H1 (cell line): ENCODE results near the gene POLRMT. TPM values are rescaled to one million over a fixed set of nuclear protein-coding genes. Genes with fewer than 3 reads are reported as not detected.

ENCODE experiments used
- CTCF ChIA-PET: fragments of 300-600 bp; sonication (Branson Sonifier 250); formaldehyde crosslinking; loops from one replicate; lab custom pipeline; 2021; ENCODE audit not compliant: partially characterized antibody; lab: Charles Lee
- POLR2A ChIA-PET: fragments of 300-600 bp; sonication (Branson Sonifier 250); formaldehyde crosslinking; loops from one replicate; lab custom pipeline; 2021; ENCODE audit warnings: inconsistent platforms; ENCODE audit not compliant: partially characterized antibody; lab: Charles Lee
- DNase-seq, 2 experiments: peaks; one replicate each; pipeline versions ENCODE4 v3.0.0 to v3.0.0-alpha.2; 2010 to 2022; ENCODE audit warnings: low spot score in 2 of 2, low read depth in 1 of 2, mixed read lengths in 1 of 2
- FAIRE-seq: peaks from 2 replicates; lab custom pipeline; 2011; peaks lifted over from hg19 to GRCh38; lab: Jason Lieb, UNC
- H2AFZ ChIP-seq: 2 replicates; pipeline ENCODE4 v1.8.1; 2012; ENCODE audit warnings: low read length, inconsistent platforms
- H2AK5ac ChIP-seq: 2 replicates; pipeline ENCODE4 v1.6.1; 2013; ENCODE audit warnings: low read depth, low read length
- H2BK120ac ChIP-seq: replicated peaks from 2 replicates; pipeline ENCODE3; 2013; ENCODE audit warnings: low read depth, low read length, inconsistent platforms
- H2BK12ac ChIP-seq: 2 replicates; pipeline ENCODE4 v1.6.1; 2013; ENCODE audit warnings: low read depth, low read length
- H2BK15ac ChIP-seq: 2 replicates; pipeline ENCODE4 v1.6.1; 2013; ENCODE audit warnings: low read length
- H2BK20ac ChIP-seq: 2 replicates; pipeline ENCODE4 v1.6.1; 2013; ENCODE audit warnings: low read length
- H2BK5ac ChIP-seq: 2 replicates; pipeline ENCODE4 v1.6.1; 2013; ENCODE audit warnings: low read depth, low read length
- H3K14ac ChIP-seq: 2 replicates; pipeline ENCODE4 v1.6.1; 2013; ENCODE audit warnings: inconsistent platforms; ENCODE audit not compliant: insufficient read length
- H3K18ac ChIP-seq: 2 replicates; pipeline ENCODE4 v1.6.1; 2013; ENCODE audit warnings: low read length; ENCODE audit errors: extremely low read depth
- H3K23ac ChIP-seq: 2 replicates; pipeline ENCODE4 v1.6.1; 2013; ENCODE audit warnings: inconsistent platforms; ENCODE audit not compliant: insufficient read length
- H3K23me2 ChIP-seq: 2 replicates; pipeline ENCODE4 v1.6.1; 2013; ENCODE audit warnings: low read depth, low read length
- H3K27ac ChIP-seq: 2 replicates; pipeline ENCODE4 v1.6.1; 2011; ENCODE audit warnings: low read depth, low read length, inconsistent platforms
- H3K27me3 ChIP-seq, 4 experiments: replicated peaks in 1 of 4; 1 replicate in 1 of 4; 2 replicates in 3 of 4; pipeline versions ENCODE4 v1.6.1 to v1.8.1; 2011 to 2013; ENCODE audit warnings: low read length in 3 of 4, mild to moderate bottlenecking in 3 of 4, inconsistent platforms in 2 of 4, mixed read lengths in 2 of 4, moderate library complexity in 1 of 4; ENCODE audit not compliant: control insufficient read depth in 3 of 4, insufficient read depth in 3 of 4; ENCODE audit errors: extremely low read depth in 1 of 4
- H3K36me3 ChIP-seq, 4 experiments: 2 replicates each; pipeline versions ENCODE4 v1.6.1 to v1.8.1; 2011 to 2013; ENCODE audit warnings: mild to moderate bottlenecking in 4 of 4, low read length in 3 of 4, moderate library complexity in 2 of 4, control low read depth in 1 of 4, inconsistent platforms in 1 of 4; ENCODE audit not compliant: insufficient read depth in 4 of 4, control insufficient read depth in 2 of 4
- H3K4ac ChIP-seq: replicated peaks from 2 replicates; pipeline ENCODE3; 2013; ENCODE audit warnings: low read length, low read depth, mixed read lengths, inconsistent platforms; ENCODE audit not compliant: insufficient read length
- H3K4me1 ChIP-seq, 4 experiments: replicated peaks in 1 of 4; 1 replicate in 1 of 4; 2 replicates in 3 of 4; pipeline versions ENCODE4 v1.6.1 to v1.8.1; 2011 to 2013; ENCODE audit warnings: low read length in 3 of 4, inconsistent platforms in 2 of 4, mixed read lengths in 1 of 4; ENCODE audit not compliant: insufficient read depth in 4 of 4, control insufficient read depth in 3 of 4
- H3K4me2 ChIP-seq, 2 experiments: 2 replicates each; pipeline versions ENCODE4 v1.6.1 to v1.8.1; 2011 to 2013; ENCODE audit warnings: low read depth in 2 of 2, low read length in 2 of 2, control low read depth in 1 of 2, inconsistent platforms in 1 of 2, mild to moderate bottlenecking in 1 of 2; ENCODE audit not compliant: insufficient read depth in 1 of 2
- H3K4me3 ChIP-seq, 4 experiments: fragments of 200-600, 300-600 bp in 1 of 4; sonication (generic), shearing (Covaris generic), sonication (Bioruptor Twin) in 1 of 4; 2 replicates each; pipeline versions ENCODE4 v1.5.1 to v1.8.1; 2011 to 2016; ENCODE audit warnings: low read length in 4 of 4, low read depth in 3 of 4, control low read depth in 2 of 4, inconsistent platforms in 2 of 4, mild to moderate bottlenecking in 2 of 4, mixed read lengths in 1 of 4, moderate library complexity in 1 of 4; ENCODE audit not compliant: insufficient read depth in 2 of 4; ENCODE audit errors: extremely low read depth in 1 of 4
- H3K56ac ChIP-seq: replicated peaks from 2 replicates; pipeline ENCODE3; 2013; ENCODE audit warnings: low read depth, mild to moderate bottlenecking, mixed read lengths, low read length, inconsistent platforms; ENCODE audit not compliant: insufficient read length
- H3K79me1 ChIP-seq: 2 replicates; pipeline ENCODE4 v1.6.1; 2013; ENCODE audit warnings: low read depth, low read length, control low read depth
- H3K79me2 ChIP-seq, 2 experiments: 2 replicates each; pipeline versions ENCODE4 v1.6.1 to v1.8.1; 2012 to 2013; ENCODE audit warnings: low read length in 2 of 2, mild to moderate bottlenecking in 2 of 2, inconsistent platforms in 1 of 2; ENCODE audit not compliant: insufficient read depth in 2 of 2, control insufficient read depth in 1 of 2
- H3K9ac ChIP-seq, 4 experiments: replicated peaks in 1 of 4; 1 replicate in 1 of 4; 2 replicates in 3 of 4; pipeline versions ENCODE4 v1.6.1 to v1.8.1; 2011 to 2013; ENCODE audit warnings: low read depth in 3 of 4, low read length in 3 of 4, control low read depth in 2 of 4, mild to moderate bottlenecking in 2 of 4, moderate library complexity in 2 of 4, inconsistent platforms in 1 of 4; ENCODE audit errors: extremely low read depth in 1 of 4
- H3K9me3 ChIP-seq, 2 experiments: 2 replicates each; pipeline versions ENCODE4 v1.6.1 to v1.8.1; 2012 to 2013; ENCODE audit warnings: mild to moderate bottlenecking in 2 of 2, moderate library complexity in 2 of 2, control low read depth in 1 of 2, inconsistent platforms in 1 of 2, low read depth in 1 of 2, low read length in 1 of 2, mixed read lengths in 1 of 2; ENCODE audit not compliant: insufficient read depth in 2 of 2
- H4K20me1 ChIP-seq, 2 experiments: replicated peaks in 1 of 2; 2 replicates each; pipeline versions ENCODE3 to v1.8.1; 2011 to 2013; ENCODE audit warnings: inconsistent platforms in 2 of 2, low read length in 2 of 2, mild to moderate bottlenecking in 1 of 2; ENCODE audit not compliant: insufficient read depth in 2 of 2, control insufficient read depth in 1 of 2
- H4K5ac ChIP-seq: 2 replicates; pipeline ENCODE4 v1.6.1; 2013; ENCODE audit warnings: low read length, low read depth, mixed read lengths, inconsistent platforms; ENCODE audit not compliant: insufficient read length
- H4K8ac ChIP-seq: 2 replicates; pipeline ENCODE4 v1.8.0; 2013; ENCODE audit warnings: mild to moderate bottlenecking, moderate library complexity, low read length, inconsistent platforms; ENCODE audit not compliant: insufficient read depth; ENCODE audit errors: extremely low read depth
- H4K91ac ChIP-seq: replicated peaks from 2 replicates; pipeline ENCODE3; 2013; ENCODE audit warnings: low read length, mixed read lengths, inconsistent platforms; ENCODE audit not compliant: insufficient read length
- EZH2 ChIP-seq: fragments of 200-600 bp; sonication (generic); IDR thresholded peaks from 2 replicates; pipeline ENCODE4 v1.7.1; 2012; ENCODE audit warnings: low read depth, mild to moderate bottlenecking, moderate library complexity, low read length, inconsistent platforms; ENCODE audit not compliant: severe bottlenecking
- GABPA ChIP-seq: IDR thresholded peaks from 2 replicates; pipeline ENCODE4 v1.6.1; 2011; ENCODE audit warnings: mild to moderate bottlenecking, low read length, moderate library complexity, borderline replicate concordance; ENCODE audit not compliant: insufficient read depth
- JUN ChIP-seq: IDR thresholded peaks from 2 replicates; pipeline ENCODE4 v1.6.1; 2011; ENCODE audit warnings: low read depth, mild to moderate bottlenecking, improper control_type of control experiment, low read length
- PHF8 ChIP-seq: fragments of 200-600 bp; sonication (generic); conservative IDR thresholded peaks from 2 replicates; pipeline ENCODE4 v1.7.1; 2012; ENCODE audit warnings: low read depth, mild to moderate bottlenecking, inconsistent platforms, low read length, moderate library complexity
- POU5F1 ChIP-seq: IDR thresholded peaks from 2 replicates; pipeline ENCODE4 v1.6.1; 2011; ENCODE audit warnings: low read depth, mild to moderate bottlenecking, low read length, moderate library complexity
- RAD21 ChIP-seq, 2 experiments: IDR thresholded peaks in 1 of 2; conservative IDR thresholded peaks in 1 of 2; 2 replicates each; pipeline ENCODE4 v1.6.1; 2011; ENCODE audit warnings: low read depth in 2 of 2, low read length in 2 of 2, improper control_type of control experiment in 1 of 2, inconsistent platforms in 1 of 2, mild to moderate bottlenecking in 1 of 2, moderate library complexity in 1 of 2
- SIN3A ChIP-seq, 2 experiments: IDR thresholded peaks in 1 of 2; conservative IDR thresholded peaks in 1 of 2; 2 replicates each; pipeline ENCODE4 v1.6.1; 2011 to 2012; ENCODE audit warnings: low read length in 2 of 2, improper control_type of control experiment in 1 of 2, low read depth in 1 of 2, mild to moderate bottlenecking in 1 of 2
- TAF7 ChIP-seq: optimal IDR thresholded peaks from 2 replicates; pipeline ENCODE3; 2011; ENCODE audit warnings: low read depth, mild to moderate bottlenecking, inconsistent platforms, low read length, moderate library complexity, borderline replicate concordance
- TCF12 ChIP-seq: IDR thresholded peaks from 2 replicates; pipeline ENCODE4 v1.6.1; 2011; ENCODE audit warnings: low read depth, mild to moderate bottlenecking, low read length
- USF2 ChIP-seq: IDR thresholded peaks from 2 replicates; pipeline ENCODE4 v1.6.1; 2011; ENCODE audit warnings: low read length, improper control_type of control experiment
- WGBS, 2 experiments: shearing (Covaris generic) in 1 of 2; methylation state at CpG; one replicate each; pipeline versions ENCODE4 v1.1.6 to v1.1.7; 2013 to 2015; ENCODE audit warnings: low lambda C conversion rate in 2 of 2, mixed read lengths in 2 of 2, inconsistent platforms in 1 of 2, low coverage in 1 of 2, missing lambda C conversion rate in 1 of 2; ENCODE audit not compliant: insufficient replicate concordance in 2 of 2, insufficient coverage in 1 of 2, insufficient read length in 1 of 2; ENCODE audit errors: extremely low coverage in 1 of 2, missing lambda C conversion rate in 1 of 2; 5-methylcytosine and 5-hydroxymethylcytosine counted together
- polyA plus RNA-seq, 7 experiments: library from polyadenylated mRNA; depleted of rRNA in 3 of 7; stranded (reverse) in 5 of 7; unstranded in 2 of 7; fragments of >200 nt in 5 of 7; fragments of 200-250 nt in 2 of 7; gene quantifications; 1 replicate in 5 of 7; 2 replicates in 1 of 7; 4 replicates in 1 of 7; pipeline versions ENCODE4 v1.2.1 to v1.2.3, GENCODE V29; 2011 to 2013; ENCODE audit warnings: missing spikeins in 2 of 7, mixed read lengths in 2 of 7
- total RNA-seq: library from RNA; stranded (reverse); fragmentation: NEBNext Ultra II Directional; extraction: Animal tissue kit (Norgen Biotek cat#: 25700); gene quantifications from 2 replicates; pipeline ENCODE4 v1.2.1, GENCODE V29; 2021

POLRMT gene
- total and polyA plus RNA-seq, 2 of the 8 experiments (the other 6 are each of a cell fraction or from before 2014, with no cell fraction given), result 93.0 to 111 TPM

GRCh38 chr19:616062-616700, 17.2 kb downstream of the POLRMT start:
- no peaks in the 10 kb centered on the region for H3K23me2 ChIP-seq
- no peaks in the 10 kb centered on the region for H3K9me3 ChIP-seq
- no peak overlapping the region for H3K23ac ChIP-seq
- no peak overlapping the region for H3K14ac ChIP-seq
- H2BK120ac ChIP-seq, result no peak overlapping the region
- DNase-seq (no peak), FAIRE-seq (no peak)
- H2BK15ac ChIP-seq, result no peak overlapping the region
- H3K79me2 ChIP-seq, result no peaks in the 10 kb centered on the region
- H3K4me2 ChIP-seq, result no peak overlapping the region
- ChIA-PET POLR2A (interaction anchor here (0.5 to 2.1 kb wide), 5 partner anchors 16 to 32 kb away, joined by 3 to 6 read pairs (median 4); no protein-coding TSS in a partner anchor), CTCF (interaction anchor here (0.9 kb wide), 1 partner anchor 10 kb away, joined by 3 read pairs; no protein-coding TSS in a partner anchor)
- no peak overlapping the region for H2AFZ ChIP-seq
- no peak overlapping the region for H2BK20ac ChIP-seq
- no peak overlapping the region for H3K27ac ChIP-seq
- 98% methylated on average over 33 of the region's 97 CpGs; no CpG with 5 or more reads in 1 of the 2 experiments for WGBS, 2 experiments
- H3K4me3 ChIP-seq, result no peak overlapping the region
- H3K79me1 ChIP-seq, result no peaks in the 10 kb centered on the region
- peaks cover 0 to 9% of the 10 kb centered on the region in 2 experiments for H4K20me1 ChIP-seq
- H2AK5ac ChIP-seq, result no peak overlapping the region
- H3K9ac ChIP-seq, result no peak overlapping the region
- H3K56ac ChIP-seq, result no peak overlapping the region
- no peak overlapping the region for H4K8ac ChIP-seq
- no peak overlapping the region for H3K18ac ChIP-seq
- TF ChIP-seq TAF7, result no peak
- no peak for TF ChIP-seq JUN
- TF ChIP-seq GABPA, result no peak
- TF ChIP-seq RAD21 (IDR thresholded peaks at IDR 0.05 in 1 of 2, conservative IDR thresholded peaks at IDR 0.05 in 1 of 2; ENCODE audit: low read depth in 2 of 2, low read length in 2 of 2), result no peak
- TF ChIP-seq POU5F1, result no peak
- no peak for TF ChIP-seq PHF8
- TF ChIP-seq TCF12, result no peak
- no peak for TF ChIP-seq EZH2
- no peak for TF ChIP-seq SIN3A (conservative IDR thresholded peaks at IDR 0.05 in 1 of 2, IDR thresholded peaks at IDR 0.05 in 1 of 2; ENCODE audit: low read depth in 1 of 2, low read length in 2 of 2)
- no peak for TF ChIP-seq USF2
- H2BK12ac ChIP-seq, result no peak overlapping the region
- H3K27me3 ChIP-seq, result no peaks in the 10 kb centered on the region
- H3K4me1 ChIP-seq, result no peaks in the 10 kb centered on the region
- no peak overlapping the region for H4K91ac ChIP-seq
- no peak overlapping the region for H4K5ac ChIP-seq
- peaks cover 2 to 45% (median 20%) of the 10 kb centered on the region in 4 experiments; a peak in 5 of 8 replicates for H3K36me3 ChIP-seq
- H2BK5ac ChIP-seq, result no peak overlapping the region
- no peak overlapping the region for H3K4ac ChIP-seq
